Activated naive CD4-positive, alpha-beta T cell treated with anti-CD3 and anti-CD28 coated beads for 36 hours (primary cell): Measurements from ENCODE around the gene CYP2W1. TPM values are rescaled to one million over a fixed set of nuclear protein-coding genes. Genes with fewer than 3 reads are reported as not detected.

Experiments used
- CTCF ChIA-PET: fragments of 350-600 bp; sonication (Branson Sonifier 250); formaldehyde crosslinking; loops from one replicate; lab custom pipeline; 2021; ENCODE audit warnings: antibody characterized with exemption; lab: Charles Lee
- DNase-seq: peaks from one replicate; pipeline ENCODE4 v3.0.0-alpha.2; 2020
- H3K27ac Mint-ChIP-seq: one replicate; pipeline ENCODE4 v1.8.0; 2021; ENCODE audit warnings: mild to moderate bottlenecking, mixed read lengths
- H3K27me3 Mint-ChIP-seq: one replicate; pipeline ENCODE4 v1.8.0; 2021; ENCODE audit warnings: low read depth, mixed read lengths
- H3K36me3 Mint-ChIP-seq: one replicate; pipeline ENCODE4 v1.8.0; 2021; ENCODE audit warnings: low read depth, mixed read lengths
- H3K4me1 Mint-ChIP-seq: one replicate; pipeline ENCODE4 v1.8.0; 2021; ENCODE audit warnings: low read depth, mixed read lengths
- H3K4me3 Mint-ChIP-seq: one replicate; pipeline ENCODE4 v1.8.0; 2021; ENCODE audit warnings: mild to moderate bottlenecking, moderate library complexity, mixed read lengths
- H3K9me3 Mint-ChIP-seq: one replicate; pipeline ENCODE4 v1.8.0; 2021; ENCODE audit warnings: mixed read lengths
- intact Hi-C: fragments of 100-400 bp; cut with micrococcal nuclease; formaldehyde crosslinking; loops from one replicate; pipeline ENCODE4 v1.15.1; 2023
- total RNA-seq, 2 experiments: library from RNA; stranded (reverse); gene quantifications; one replicate each; pipeline ENCODE4 v1.2.3, GENCODE V29; 2021

The CYP2W1 gene
- total RNA-seq, 2 experiments from 2014 or later: not detected

GRCh38 chr7:990933-991728 is 8.2 kb downstream of the CYP2W1 start:
- peaks cover 5% of the 10 kb centered on the region for H3K27me3 Mint-ChIP-seq
- intact Hi-C loops: no loop called here
- no peak overlapping the region for H3K27ac Mint-ChIP-seq

GRCh38 chr7:991729-992656 is 9.0 kb downstream of the CYP2W1 start:
- H3K4me3 Mint-ChIP-seq: no peak overlapping the region
- intact Hi-C loops: no loop called here
- peaks cover 3% of the 10 kb centered on the region for H3K4me1 Mint-ChIP-seq
- no peak overlapping the region for H3K27ac Mint-ChIP-seq
- H3K9me3 Mint-ChIP-seq: no peaks in the 10 kb centered on the region
- no peak for DNase-seq
- no peaks in the 10 kb centered on the region for H3K27me3 Mint-ChIP-seq
- H3K36me3 Mint-ChIP-seq: no peaks in the 10 kb centered on the region
- CTCF ChIA-PET: interaction anchor here (0.5 to 6.1 kb wide), 24 partner anchors 10 to 235 kb away, joined by 3 to 157 read pairs (median 8); partner anchors contain the start of genes COX19, CYP2W1, GPER1 and GPR146

More at GRCh38 chr7:990933-991728, 8.2 kb downstream of the CYP2W1 start:
- H3K9me3 Mint-ChIP-seq: no peaks in the 10 kb centered on the region
- H3K4me1 Mint-ChIP-seq: peaks cover 3% of the 10 kb centered on the region
- no peaks in the 10 kb centered on the region for H3K36me3 Mint-ChIP-seq
- CTCF ChIA-PET: interaction anchor here (1.0 to 4.3 kb wide), 2 partner anchors 74 to 96 kb away, joined by 4 to 34 read pairs; partner anchors contain the start of gene GPER1
- DNase-seq: no peak
- H3K4me3 Mint-ChIP-seq: no peak overlapping the region

- peak; percentile 97 for DNase-seq
- H3K27me3 Mint-ChIP-seq: no peaks in the 10 kb centered on the region
- intact Hi-C loops: loop anchor here (1.0 kb wide), 3 partner anchors 72 to 183 kb away; no protein-coding TSS in a partner anchor
- peaks cover 3% of the 10 kb centered on the region for H3K4me1 Mint-ChIP-seq
- CTCF ChIA-PET: interaction anchor here (0.6 to 6.1 kb wide), 39 partner anchors 8 to 234 kb away, joined by 3 to 157 read pairs (median 4); partner anchors contain the start of genes COX19, CYP2W1, GPER1 and GPR146
- no peaks in the 10 kb centered on the region for H3K9me3 Mint-ChIP-seq
- H3K4me3 Mint-ChIP-seq: no peak overlapping the region
- H3K27ac Mint-ChIP-seq: no peak overlapping the region
- peaks cover 2% of the 10 kb centered on the region for H3K36me3 Mint-ChIP-seq
Measured at GRCh38 chr7:992709-993607, 10.0 kb downstream of the CYP2W1 start.

- no peaks in the 10 kb centered on the region for H3K9me3 Mint-ChIP-seq
- peaks cover 2% of the 10 kb centered on the region for H3K36me3 Mint-ChIP-seq
- no peak overlapping the region for H3K27ac Mint-ChIP-seq
- peaks cover 3% of the 10 kb centered on the region for H3K4me1 Mint-ChIP-seq
- no peak for DNase-seq
- no peaks in the 10 kb centered on the region for H3K27me3 Mint-ChIP-seq
- no peak overlapping the region for H3K4me3 Mint-ChIP-seq
- intact Hi-C loops: no loop called here
- CTCF ChIA-PET: interaction anchor here (0.6 to 6.1 kb wide), 12 partner anchors 12 to 181 kb away, joined by 3 to 157 read pairs (median 14); partner anchors contain the start of genes COX19, GPER1 and GPR146
Measured at GRCh38 chr7:994592-995308, 11.8 kb downstream of the CYP2W1 start.

- no peak overlapping the region for H3K4me3 Mint-ChIP-seq
- intact Hi-C loops: no loop called here
- no peak overlapping the region for H3K27ac Mint-ChIP-seq
- peaks cover 2% of the 10 kb centered on the region for H3K36me3 Mint-ChIP-seq
- peaks cover 3% of the 10 kb centered on the region for H3K4me1 Mint-ChIP-seq
- DNase-seq: no peak
- no peaks in the 10 kb centered on the region for H3K9me3 Mint-ChIP-seq
- CTCF ChIA-PET: interaction anchor here (1.2 to 6.1 kb wide), 7 partner anchors 19 to 180 kb away, joined by 5 to 157 read pairs (median 38); partner anchors contain the start of genes COX19 and GPER1
- H3K27me3 Mint-ChIP-seq: no peaks in the 10 kb centered on the region
Measured at GRCh38 chr7:995571-995970, 12.6 kb downstream of the CYP2W1 start.

GRCh38 chr7:996079-996872 is 13.3 kb downstream of the CYP2W1 start:
- no peaks in the 10 kb centered on the region for H3K27me3 Mint-ChIP-seq
- CTCF ChIA-PET: interaction anchor here (4.5 to 6.1 kb wide), 2 partner anchors 56 to 70 kb away, joined by 44 to 157 read pairs; no protein-coding TSS in a partner anchor
- H3K4me1 Mint-ChIP-seq: peaks cover 3% of the 10 kb centered on the region
- no peaks in the 10 kb centered on the region for H3K9me3 Mint-ChIP-seq
- no peak overlapping the region for H3K27ac Mint-ChIP-seq
- H3K4me3 Mint-ChIP-seq: no peak overlapping the region
- H3K36me3 Mint-ChIP-seq: peaks cover 2% of the 10 kb centered on the region
- intact Hi-C loops: no loop called here
- no peak for DNase-seq

GRCh38 chr7:997404-998395 is 14.7 kb downstream of the CYP2W1 start:
- intact Hi-C loops: no loop called here
- Mint-ChIP-seq H3K27ac (no peak overlapping the region), H3K9me3 (no peaks in the 10 kb centered on the region), H3K36me3 (peaks cover 2% of the 10 kb centered on the region), H3K27me3 (no peaks in the 10 kb centered on the region), H3K4me1 (peaks cover 3% of the 10 kb centered on the region), H3K4me3 (no peak overlapping the region)
- DNase-seq: no peak
- CTCF ChIA-PET: interaction anchor here (0.8 to 6.1 kb wide), 3 partner anchors 69 to 178 kb away, joined by 3 to 157 read pairs (median 4); no protein-coding TSS in a partner anchor

GRCh38 chr7:999149-999879 is 16.3 kb downstream of the CYP2W1 start:
- intact Hi-C loops: no loop called here

More at GRCh38 chr7:999149-999879, 16.3 kb downstream of the CYP2W1 start:
- no peak for DNase-seq
- H3K4me1 Mint-ChIP-seq: no peaks in the 10 kb centered on the region
- H3K36me3 Mint-ChIP-seq: peaks cover 2% of the 10 kb centered on the region
- no peaks in the 10 kb centered on the region for H3K27me3 Mint-ChIP-seq
- CTCF ChIA-PET: interaction anchor here (1.2 kb wide), 1 partner anchor 176 kb away, joined by 3 read pairs; no protein-coding TSS in a partner anchor
- H3K4me3 Mint-ChIP-seq: no peak overlapping the region
- H3K9me3 Mint-ChIP-seq: no peaks in the 10 kb centered on the region
- H3K27ac Mint-ChIP-seq: no peak overlapping the region
